Panc1 (cell line): Measurements from ENCODE around the gene HNRNPD.
"Not testable (repeated sequence)": the region's sequence is repeated elsewhere in the genome, so short reads cannot be mapped to it uniquely, and the experiment has no call there.

Source experiments
- CTCF ChIP-seq: fragments of 450-650 bp; IDR thresholded peaks from 2 replicates; pipeline ENCODE4 v1.5.1; 2017; ENCODE audit warnings: mild to moderate bottlenecking
- POLR2AphosphoS5 ChIP-seq: IDR thresholded peaks from 2 replicates; pipeline ENCODE4 v1.6.1; 2012; ENCODE audit warnings: mild to moderate bottlenecking, low read depth, low read length, moderate library complexity
- REST ChIP-seq, 2 experiments: IDR thresholded peaks; 2 replicates each; pipeline ENCODE4 v1.6.1; 2011 to 2012; ENCODE audit warnings: low read depth in 2 of 2, control low read depth in 1 of 2, low read length in 1 of 2, mild to moderate bottlenecking in 1 of 2, moderate library complexity in 1 of 2; ENCODE audit not compliant: insufficient read depth in 1 of 2
- SIN3A ChIP-seq: IDR thresholded peaks from 2 replicates; pipeline ENCODE4 v1.6.1; 2012; ENCODE audit warnings: low read depth, mild to moderate bottlenecking, low read length, moderate library complexity, borderline replicate concordance; ENCODE audit not compliant: insufficient read depth

- not testable (repeated sequence) for TF ChIP-seq CTCF; POLR2AphosphoS5; SIN3A; REST (IDR thresholded peaks at IDR 0.05; ENCODE audit: insufficient read depth in 1 of 2, low read depth in 2 of 2, low read length in 1 of 2)
These were observed 12.5 kb upstream of the HNRNPD start for GRCh38 chr4:82386312-82386711.
